ENCODE data around the gene KREMEN2. TPM values are rescaled to one million over a fixed set of nuclear protein-coding genes. Genes with fewer than 3 reads are reported as not detected.

KREMEN2 gene
- total RNA-seq, 1 donor from 2014 or later = 1.6 TPM

DNA sequence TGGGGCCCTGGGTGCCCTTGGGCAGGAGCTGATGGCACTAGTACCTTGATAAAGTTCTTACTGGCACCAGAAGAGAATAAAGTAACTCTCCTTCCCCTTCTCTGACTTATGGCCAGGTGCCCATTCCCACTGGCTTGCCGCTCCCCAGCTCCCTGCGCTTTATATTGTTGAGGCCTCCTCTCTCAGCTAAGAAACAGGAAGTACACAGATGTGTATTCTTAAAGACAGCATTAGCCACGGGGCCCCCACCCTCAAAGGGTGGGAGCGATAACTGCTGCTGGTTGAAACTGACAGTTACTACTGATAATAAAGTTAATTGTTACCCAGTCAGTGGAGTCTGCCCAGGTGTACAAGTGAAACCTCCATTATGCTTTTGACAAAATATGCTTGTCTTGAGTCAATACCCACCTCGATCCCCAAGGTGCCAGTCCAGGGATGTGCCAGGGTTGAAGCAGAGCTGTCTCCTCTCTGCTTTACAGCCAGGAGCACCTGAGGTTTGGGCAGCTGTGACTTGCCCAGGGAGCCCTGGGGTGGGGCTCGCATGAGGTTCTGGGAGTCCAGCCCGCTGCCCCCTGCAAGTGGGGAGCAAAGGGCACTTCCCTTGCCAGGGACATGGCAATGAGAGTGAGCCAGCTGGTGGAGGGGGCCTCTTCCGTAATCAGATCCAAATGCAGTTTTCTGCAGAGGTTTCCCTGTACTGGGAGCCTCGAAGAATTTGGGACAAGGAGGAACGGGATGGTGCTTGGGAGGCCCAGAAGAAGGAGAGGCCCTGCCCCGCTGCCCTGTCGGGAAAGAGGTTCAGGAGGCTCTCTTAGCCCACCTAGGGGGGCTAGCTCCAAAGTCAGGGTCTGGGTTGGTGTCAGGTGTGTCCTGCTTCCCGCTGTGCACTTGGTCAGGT, 43.2 kb downstream of the KREMEN2 start:
- Histone ChIP-seq H3K4me1 (ENCODE audit: control insufficient read depth in 3 of 3, insufficient read depth in 3 of 3, low read length in 3 of 3) (peaks cover 1 to 12% (median 7%) of the 10 kb centered on the region in 3 donors), H3K9ac (ENCODE audit: low read depth in 1 of 3, low read length in 3 of 3) (peak overlapping the region in 1 of 3 donors; percentile 8), H3K27ac (ENCODE audit: low read depth, low read length) (no peak overlapping the region), H3K4me3 (ENCODE audit: low read length in 3 of 3) (no peak overlapping the region), H3K9me3 (ENCODE audit: control insufficient read depth in 3 of 3, low read length in 3 of 3) (no peaks in the 10 kb centered on the region), H3K27me3 (ENCODE audit: control insufficient read depth in 3 of 3, insufficient read depth in 3 of 3, low read length in 3 of 3) (peaks cover 19 to 42% (median 27%) of the 10 kb centered on the region in 3 donors), H3K36me3 (ENCODE audit: control insufficient read depth in 3 of 3, insufficient read depth in 3 of 3, low read length in 3 of 3) (peaks cover 3 to 5% (median 4%) of the 10 kb centered on the region in 3 donors)

DNA sequence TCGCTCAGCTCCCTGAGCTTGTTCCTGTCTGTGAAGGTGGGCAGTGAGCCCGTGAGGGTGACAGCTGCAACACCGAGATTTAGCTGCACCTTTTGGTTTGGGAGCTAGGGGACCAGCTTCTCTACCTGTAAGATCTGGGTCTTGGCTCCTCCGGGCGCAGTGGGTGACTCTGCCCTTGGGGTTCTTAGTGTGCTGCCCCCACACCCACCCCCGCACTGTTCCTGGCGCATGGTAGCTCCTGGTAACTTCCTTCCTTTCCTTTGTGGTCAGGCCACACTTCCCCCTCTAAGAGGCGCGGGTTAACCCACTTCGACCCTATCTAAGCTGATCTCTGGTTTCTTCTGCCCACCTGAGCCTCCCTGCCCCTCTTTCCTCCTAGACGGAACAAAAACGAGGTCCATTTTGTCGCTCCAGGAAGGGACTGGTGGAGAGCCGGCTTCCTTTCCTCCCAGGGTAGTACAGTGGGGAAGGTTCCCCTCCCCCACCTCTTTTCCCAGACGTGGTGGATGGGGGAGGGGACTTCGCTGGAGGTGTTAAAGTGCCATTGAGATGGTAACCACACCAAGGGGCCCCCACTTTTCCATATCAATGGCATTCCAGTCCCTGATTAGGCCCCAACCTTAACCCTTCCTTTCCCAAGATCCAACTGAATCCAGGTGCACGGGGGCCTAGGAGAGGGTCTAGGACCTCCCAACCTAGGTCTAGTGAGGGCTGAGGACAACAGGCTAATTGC, 44.0 kb downstream of the KREMEN2 start:
- H3K27ac ChIP-seq (ENCODE audit: low read depth, low read length) = no peak overlapping the region
- no peaks in the 10 kb centered on the region for H3K9me3 ChIP-seq (ENCODE audit: control insufficient read depth in 3 of 3, low read length in 3 of 3)
- peaks cover 3 to 5% (median 4%) of the 10 kb centered on the region in 3 donors for H3K36me3 ChIP-seq (ENCODE audit: control insufficient read depth in 3 of 3, insufficient read depth in 3 of 3, low read length in 3 of 3)
- no peak overlapping the region for H3K9ac ChIP-seq (ENCODE audit: low read depth in 1 of 3, low read length in 3 of 3)
- H3K4me1 ChIP-seq (ENCODE audit: control insufficient read depth in 3 of 3, insufficient read depth in 3 of 3, low read length in 3 of 3) = peaks cover 3 to 16% (median 11%) of the 10 kb centered on the region in 3 donors
- no peak overlapping the region for H3K4me3 ChIP-seq (ENCODE audit: low read length in 3 of 3)
- peaks cover 26 to 49% (median 34%) of the 10 kb centered on the region in 3 donors for H3K27me3 ChIP-seq (ENCODE audit: control insufficient read depth in 3 of 3, insufficient read depth in 3 of 3, low read length in 3 of 3)

DNA sequence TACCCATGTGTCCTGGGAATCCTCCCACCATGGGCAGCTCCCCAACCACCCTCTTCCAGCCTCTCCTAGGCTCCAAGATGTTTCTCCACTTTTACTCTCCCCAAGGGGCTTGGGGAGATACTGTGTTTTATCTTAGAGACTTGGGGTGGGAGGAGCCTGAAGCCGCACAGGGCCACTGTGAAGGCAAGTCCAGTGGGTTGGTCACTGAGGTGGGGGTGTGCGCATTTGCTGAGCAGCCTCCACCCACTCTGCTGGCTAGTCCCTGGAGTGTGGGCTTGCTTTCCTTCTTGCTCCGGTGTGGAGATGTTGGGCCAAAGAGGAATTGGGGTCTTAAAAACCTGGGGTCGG, 44.6 kb downstream of the KREMEN2 start:
- H3K9ac ChIP-seq (ENCODE audit: low read depth in 1 of 3, low read length in 3 of 3) = no peak overlapping the region
- peaks cover 3 to 5% (median 4%) of the 10 kb centered on the region in 3 donors for H3K36me3 ChIP-seq (ENCODE audit: control insufficient read depth in 3 of 3, insufficient read depth in 3 of 3, low read length in 3 of 3)
- peaks cover 30 to 54% (median 40%) of the 10 kb centered on the region in 3 donors for H3K27me3 ChIP-seq (ENCODE audit: control insufficient read depth in 3 of 3, insufficient read depth in 3 of 3, low read length in 3 of 3)
- no peaks in the 10 kb centered on the region for H3K9me3 ChIP-seq (ENCODE audit: control insufficient read depth in 3 of 3, low read length in 3 of 3)
- H3K4me3 ChIP-seq (ENCODE audit: low read length in 3 of 3) = no peak overlapping the region
- no peak overlapping the region for H3K27ac ChIP-seq (ENCODE audit: low read depth, low read length)
- peaks cover 3 to 19% (median 11%) of the 10 kb centered on the region in 3 donors for H3K4me1 ChIP-seq (ENCODE audit: control insufficient read depth in 3 of 3, insufficient read depth in 3 of 3, low read length in 3 of 3)

DNA sequence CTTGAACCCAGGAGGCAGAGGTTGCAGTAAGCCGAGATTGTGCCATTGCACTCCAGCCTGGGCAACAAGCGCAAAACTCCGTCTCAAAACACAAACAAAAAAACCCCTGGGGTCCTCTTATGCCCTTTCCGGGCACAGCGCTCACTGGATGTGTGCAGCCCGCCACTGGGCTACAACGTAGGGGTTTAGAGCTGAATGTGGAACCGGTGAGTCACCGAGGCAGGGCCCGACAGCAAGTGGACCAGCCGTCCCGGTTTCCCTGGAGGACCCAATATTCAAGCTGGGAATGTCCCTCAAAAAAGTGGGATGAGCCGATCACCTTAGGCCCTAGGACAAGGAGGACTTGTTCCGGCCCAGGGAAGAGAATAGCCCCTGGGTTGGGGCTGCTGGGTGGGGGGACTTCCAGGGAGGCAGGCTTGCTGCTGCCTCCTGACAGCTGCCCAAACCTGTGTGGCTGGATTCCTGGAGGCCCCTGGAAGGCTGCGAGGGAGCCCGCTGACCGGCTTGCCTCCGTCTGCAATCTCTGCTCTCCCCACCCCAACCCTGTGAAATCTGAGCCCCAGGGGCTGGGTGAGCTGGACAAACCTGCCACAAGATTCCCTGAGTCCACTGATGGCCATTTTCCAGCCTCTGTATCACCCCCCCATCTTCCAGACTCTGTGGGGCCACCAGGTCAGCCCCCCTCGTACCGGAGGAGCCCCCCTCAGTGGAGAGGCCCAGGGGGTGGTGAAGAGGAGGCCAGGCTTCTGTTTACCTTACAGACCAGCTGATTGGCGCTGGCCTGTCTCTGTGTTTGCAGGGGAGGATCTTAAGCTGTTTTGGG, 45.7 kb downstream of the KREMEN2 start:
- peaks cover 3 to 5% (median 4%) of the 10 kb centered on the region in 3 donors for H3K36me3 ChIP-seq (ENCODE audit: control insufficient read depth in 3 of 3, insufficient read depth in 3 of 3, low read length in 3 of 3)
- H3K27me3 ChIP-seq (ENCODE audit: control insufficient read depth in 3 of 3, insufficient read depth in 3 of 3, low read length in 3 of 3) = peaks cover 39 to 57% (median 49%) of the 10 kb centered on the region in 3 donors
- no peak overlapping the region for H3K4me3 ChIP-seq (ENCODE audit: low read length in 3 of 3)
- H3K4me1 ChIP-seq (ENCODE audit: control insufficient read depth in 3 of 3, insufficient read depth in 3 of 3, low read length in 3 of 3) = peaks cover 3 to 19% (median 10%) of the 10 kb centered on the region in 3 donors
- H3K9ac ChIP-seq (ENCODE audit: low read depth in 1 of 3, low read length in 3 of 3) = no peak overlapping the region
- no peak overlapping the region for H3K27ac ChIP-seq (ENCODE audit: low read depth, low read length)
- no peaks in the 10 kb centered on the region for H3K9me3 ChIP-seq (ENCODE audit: control insufficient read depth in 3 of 3, low read length in 3 of 3)

- peaks cover 39 to 57% (median 49%) of the 10 kb centered on the region in 3 donors for H3K27me3 ChIP-seq (ENCODE audit: control insufficient read depth in 3 of 3, insufficient read depth in 3 of 3, low read length in 3 of 3)
- H3K4me1 ChIP-seq (ENCODE audit: control insufficient read depth in 3 of 3, insufficient read depth in 3 of 3, low read length in 3 of 3) = peaks cover 3 to 16% (median 7%) of the 10 kb centered on the region in 3 donors
- H3K36me3 ChIP-seq (ENCODE audit: control insufficient read depth in 3 of 3, insufficient read depth in 3 of 3, low read length in 3 of 3) = peaks cover 3 to 5% (median 4%) of the 10 kb centered on the region in 3 donors
- no peak overlapping the region for H3K9ac ChIP-seq (ENCODE audit: low read depth in 1 of 3, low read length in 3 of 3)
- H3K27ac ChIP-seq (ENCODE audit: low read depth, low read length) = no peak overlapping the region
- no peak overlapping the region for H3K4me3 ChIP-seq (ENCODE audit: low read length in 3 of 3)
- H3K9me3 ChIP-seq (ENCODE audit: control insufficient read depth in 3 of 3, low read length in 3 of 3) = no peaks in the 10 kb centered on the region
These were observed 46.4 kb downstream of the KREMEN2 start for GRCh38 chr16:3010510-3010909.

DNA sequence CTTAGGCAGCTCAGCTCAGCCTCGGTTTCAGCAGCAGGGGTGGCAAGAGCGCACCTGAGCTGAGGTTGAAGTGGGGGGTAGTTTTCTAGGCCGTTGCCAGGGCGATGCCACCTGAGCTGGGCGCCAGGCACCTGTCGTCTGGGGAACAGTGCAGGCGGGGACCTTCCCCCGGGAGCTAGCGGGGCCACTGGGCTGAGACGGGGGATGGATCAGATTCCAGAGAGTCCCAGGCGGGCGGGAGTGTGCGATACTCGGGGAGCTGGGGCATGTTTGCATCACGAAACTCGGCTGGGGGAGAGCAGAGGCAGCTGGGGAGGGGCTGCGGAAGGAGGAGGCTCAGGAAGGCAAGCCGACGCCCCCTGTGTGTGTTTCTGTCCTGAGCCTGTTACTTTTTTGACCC, 48.2 kb downstream of the KREMEN2 start:
- no peak overlapping the region for H3K4me3 ChIP-seq (ENCODE audit: low read length in 3 of 3)
- H3K9me3 ChIP-seq (ENCODE audit: control insufficient read depth in 3 of 3, low read length in 3 of 3) = no peaks in the 10 kb centered on the region
- H3K36me3 ChIP-seq (ENCODE audit: control insufficient read depth in 3 of 3, insufficient read depth in 3 of 3, low read length in 3 of 3) = no peaks in the 10 kb centered on the region
- H3K27ac ChIP-seq (ENCODE audit: low read depth, low read length) = no peak overlapping the region
- no peak overlapping the region for H3K9ac ChIP-seq (ENCODE audit: low read depth in 1 of 3, low read length in 3 of 3)
- H3K27me3 ChIP-seq (ENCODE audit: control insufficient read depth in 3 of 3, insufficient read depth in 3 of 3, low read length in 3 of 3) = peaks cover 36 to 53% (median 48%) of the 10 kb centered on the region in 3 donors
- peaks cover 3 to 13% (median 7%) of the 10 kb centered on the region in 3 donors for H3K4me1 ChIP-seq (ENCODE audit: control insufficient read depth in 3 of 3, insufficient read depth in 3 of 3, low read length in 3 of 3)

DNA sequence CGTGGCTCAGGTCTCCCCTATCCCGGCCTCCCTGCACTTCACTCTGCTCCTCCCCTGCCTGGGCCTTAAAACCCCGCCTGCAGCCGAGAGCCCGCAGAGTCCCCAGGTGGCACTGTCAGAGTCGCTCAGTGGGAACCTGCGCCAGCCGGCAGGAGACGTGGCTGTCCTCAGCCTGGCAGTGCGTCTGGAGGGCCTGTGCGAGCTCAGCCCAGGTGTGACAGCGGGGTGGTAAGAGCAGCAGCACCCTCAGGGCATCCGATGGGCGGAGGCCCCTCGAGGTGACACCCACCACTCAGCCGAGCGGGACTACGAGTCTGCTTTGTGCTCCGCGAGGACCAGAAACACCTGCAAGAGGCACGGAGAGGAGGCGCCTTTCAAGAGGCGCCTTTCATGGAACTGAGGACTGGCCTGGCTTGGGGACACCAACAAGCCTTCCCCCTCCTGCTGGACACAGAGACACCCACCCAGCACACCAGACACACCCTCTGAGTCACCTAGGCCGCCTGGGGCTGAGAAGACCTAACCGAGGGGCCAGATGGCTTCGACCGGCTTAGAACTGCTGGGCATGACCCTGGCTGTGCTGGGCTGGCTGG, 48.8 kb downstream of the KREMEN2 start, which contains the start of gene CLDN9:
Gene CLDN9 (plus strand): TSS at position 96 of the 593 bp plus-strand sequence. CDS start 440 bp downstream, at position 536.
- Histone ChIP-seq H3K4me1 (ENCODE audit: control insufficient read depth in 3 of 3, insufficient read depth in 3 of 3, low read length in 3 of 3) (peaks cover 3 to 15% (median 7%) of the 10 kb centered on the region in 3 donors), H3K9me3 (ENCODE audit: control insufficient read depth in 3 of 3, low read length in 3 of 3) (no peaks in the 10 kb centered on the region), H3K27ac (ENCODE audit: low read depth, low read length) (no peak within 1 kb of the TSS), H3K9ac (ENCODE audit: low read depth in 1 of 3, low read length in 3 of 3) (no peak within 1 kb of the TSS), H3K4me3 (ENCODE audit: low read length in 3 of 3) (no peak within 1 kb of the TSS), H3K27me3 (ENCODE audit: control insufficient read depth in 3 of 3, insufficient read depth in 3 of 3, low read length in 3 of 3) (peaks cover 37 to 48% (median 46%) of the 10 kb centered on the region in 3 donors), H3K36me3 (ENCODE audit: control insufficient read depth in 3 of 3, insufficient read depth in 3 of 3, low read length in 3 of 3) (no peaks in the 10 kb centered on the region)

- Histone ChIP-seq H3K4me3 (ENCODE audit: low read length in 3 of 3) (no peak overlapping the region), H3K4me1 (ENCODE audit: control insufficient read depth in 3 of 3, insufficient read depth in 3 of 3, low read length in 3 of 3) (peaks cover 3 to 18% (median 9%) of the 10 kb centered on the region in 3 donors), H3K27ac (ENCODE audit: low read depth, low read length) (no peak overlapping the region), H3K27me3 (ENCODE audit: control insufficient read depth in 3 of 3, insufficient read depth in 3 of 3, low read length in 3 of 3) (peaks cover 38 to 47% (median 47%) of the 10 kb centered on the region in 3 donors), H3K9ac (ENCODE audit: low read depth in 1 of 3, low read length in 3 of 3) (no peak overlapping the region), H3K36me3 (ENCODE audit: control insufficient read depth in 3 of 3, insufficient read depth in 3 of 3, low read length in 3 of 3) (no peaks in the 10 kb centered on the region), H3K9me3 (ENCODE audit: control insufficient read depth in 3 of 3, low read length in 3 of 3) (no peaks in the 10 kb centered on the region)
These were observed 49.4 kb downstream of the KREMEN2 start for GRCh38 chr16:3013491-3013951.
